ENCODE measurements around the gene TXNDC5. TPM values are rescaled to one million over a fixed set of nuclear protein-coding genes. Genes with fewer than 3 reads are reported as not detected.

TXNDC5 gene
- total and polyA plus RNA-seq, 9 of the 15 experiments (the other 6 are each of a cell fraction or from before 2014, with no cell fraction given): 33.9 to 156 (median 137) TPM

DNA sequence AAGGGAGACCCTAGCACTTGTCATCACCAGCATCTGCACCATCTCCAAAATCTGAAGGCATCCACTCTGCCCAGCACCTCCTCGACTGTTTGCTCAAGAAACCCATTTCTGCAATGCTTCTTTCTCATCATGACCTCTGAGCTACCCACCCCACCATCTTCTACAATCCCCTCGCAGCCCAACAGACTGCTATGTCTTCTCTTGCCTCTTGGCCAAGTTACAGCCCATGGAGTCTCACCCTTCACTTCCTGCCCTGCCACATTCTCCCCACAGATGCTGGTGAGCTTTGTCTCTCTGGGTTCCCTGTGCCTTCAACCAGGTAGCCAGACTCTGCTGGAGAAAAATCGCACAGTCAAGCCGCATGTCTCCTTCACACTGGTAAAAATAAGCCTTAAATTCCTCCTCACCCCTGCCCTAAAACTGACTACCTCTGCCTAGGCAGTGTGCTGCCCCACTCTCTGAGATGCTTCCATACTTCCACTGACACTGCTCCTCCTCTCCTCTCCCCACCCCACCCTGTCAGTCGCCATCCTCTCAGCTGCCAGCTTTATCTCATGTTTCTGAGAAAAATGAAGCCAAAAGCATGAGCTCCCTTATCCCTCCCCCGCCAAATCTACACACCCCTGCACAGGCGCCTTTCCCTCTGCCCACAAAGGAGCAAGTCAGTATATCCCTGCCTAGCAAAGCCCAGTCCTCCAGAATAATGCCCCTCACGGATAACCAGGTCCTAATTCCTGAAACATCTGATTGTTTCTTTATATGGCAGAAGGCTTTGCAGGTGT is 2.3 kb upstream of the TXNDC5 start (continued):
- TF ChIP-seq MGA (IDR thresholded peaks at IDR 0.05) (no peak), ZNF717 (CRISPR knock-in tag; IDR thresholded peaks at IDR 0.05) (no peak), POLR2A (conservative IDR thresholded peaks at IDR 0.05) (no peak), RB1 (IDR thresholded peaks at IDR 0.05; ENCODE audit: low read depth) (no peak), GABPA (tag; conservative IDR thresholded peaks at IDR 0.05; ENCODE audit: low read depth) (no peak), RFX5 (IDR thresholded peaks at IDR 0.05; ENCODE audit: low read depth, low read length) (no peak), ETS2 (tag; IDR thresholded peaks at IDR 0.05; ENCODE audit: borderline replicate concordance, poor library complexity, severe bottlenecking) (no peak), FOXA1 (IDR thresholded peaks at IDR 0.05; ENCODE audit: borderline replicate concordance) (no peak), RBBP5 (IDR thresholded peaks at IDR 0.05; ENCODE audit: borderline replicate concordance, insufficient read depth, low read length, poor library complexity, severe bottlenecking) (no peak), FOXK2 (conservative IDR thresholded peaks at IDR 0.05 in 1 of 2, IDR thresholded peaks at IDR 0.05 in 1 of 2; ENCODE audit: low read depth in 2 of 2) (no peak)
- TF ChIP-seq, protein P1, sequence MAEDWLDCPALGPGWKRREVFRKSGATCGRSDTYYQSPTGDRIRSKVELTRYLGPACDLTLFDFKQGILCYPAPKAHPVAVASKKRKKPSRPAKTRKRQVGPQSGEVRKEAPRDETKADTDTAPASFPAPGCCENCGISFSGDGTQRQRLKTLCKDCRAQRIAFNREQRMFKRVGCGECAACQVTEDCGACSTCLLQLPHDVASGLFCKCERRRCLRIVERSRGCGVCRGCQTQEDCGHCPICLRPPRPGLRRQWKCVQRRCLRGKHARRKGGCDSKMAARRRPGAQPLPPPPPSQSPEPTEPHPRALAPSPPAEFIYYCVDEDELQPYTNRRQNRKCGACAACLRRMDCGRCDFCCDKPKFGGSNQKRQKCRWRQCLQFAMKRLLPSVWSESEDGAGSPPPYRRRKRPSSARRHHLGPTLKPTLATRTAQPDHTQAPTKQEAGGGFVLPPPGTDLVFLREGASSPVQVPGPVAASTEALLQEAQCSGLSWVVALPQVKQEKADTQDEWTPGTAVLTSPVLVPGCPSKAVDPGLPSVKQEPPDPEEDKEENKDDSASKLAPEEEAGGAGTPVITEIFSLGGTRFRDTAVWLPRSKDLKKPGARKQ (CRISPR knock-in tag; IDR thresholded peaks at IDR 0.05): no peak
